Panc1 (cell line): Measurements from ENCODE around the gene NSD2. TPM values are rescaled to one million over a fixed set of nuclear protein-coding genes. Genes with fewer than 3 reads are reported as not detected.
"Not testable (repeated sequence)": the region's sequence is repeated elsewhere in the genome, so short reads cannot be mapped to it uniquely, and the experiment has no call there.

Experiments used
- ATAC-seq: fragments of 200-7000 bp; cut with Tn5 transposase; 2 replicates; pipeline ENCODE4 v1.9.1; 2020; ENCODE audit warnings: mild to moderate bottlenecking, moderate library complexity
- BruUV-seq: library from RNA; stranded (reverse); fragments of 400-500 nt; replicated peaks from 2 replicates; lab custom pipeline; 2021; lab: Mats Ljungman, UMichigan
- CTCF ChIA-PET: fragments of 300-600 bp; sonication (Branson Sonifier 250); formaldehyde crosslinking; loops from one replicate; lab custom pipeline; 2022; ENCODE audit warnings: antibody characterized with exemption; lab: Charles Lee
- POLR2A ChIA-PET: fragments of 300-600 bp; sonication (Branson Sonifier 250); formaldehyde crosslinking; loops from one replicate; lab custom pipeline; 2022; ENCODE audit warnings: antibody characterized with exemption; lab: Charles Lee
- DNase-seq: peaks from one replicate; pipeline ENCODE4 v3.0.0-alpha.2; 2010; ENCODE audit warnings: low read depth, low spot score
- H3K27ac ChIP-seq: 2 replicates; pipeline ENCODE4 v1.5.1; 2011; ENCODE audit warnings: mild to moderate bottlenecking, low read length, inconsistent platforms
- H3K27me3 ChIP-seq: fragments of 200-500 bp; sonication (Bioruptor generic); 2 replicates; pipeline ENCODE4 v1.6.0; 2014; ENCODE audit warnings: low read length, inconsistent platforms; ENCODE audit not compliant: control insufficient read depth, insufficient read depth
- H3K36me3 ChIP-seq: fragments of 200-500 bp; sonication (Bioruptor generic); 2 replicates; pipeline ENCODE4 v1.5.1; 2014; ENCODE audit warnings: inconsistent platforms, mild to moderate bottlenecking, low read length, moderate library complexity; ENCODE audit not compliant: control insufficient read depth, insufficient read depth
- H3K4me1 ChIP-seq: 2 replicates; pipeline ENCODE4 v1.5.1; 2011; ENCODE audit warnings: inconsistent platforms, mild to moderate bottlenecking, low read length, moderate library complexity; ENCODE audit not compliant: control insufficient read depth, insufficient read depth
- H3K4me3 ChIP-seq, 2 experiments: 2 replicates each; pipeline ENCODE4 v1.5.1; 2011 to 2012; ENCODE audit warnings: low read depth in 2 of 2, low read length in 2 of 2, mild to moderate bottlenecking in 2 of 2, inconsistent platforms in 1 of 2, moderate library complexity in 1 of 2
- H3K9me3 ChIP-seq: fragments of 200-500 bp; sonication (Bioruptor generic); 2 replicates; pipeline ENCODE4 v1.5.1; 2014; ENCODE audit warnings: low read depth, mild to moderate bottlenecking, inconsistent platforms, low read length, moderate library complexity; ENCODE audit not compliant: control insufficient read depth, insufficient read depth
- CTCF ChIP-seq: fragments of 450-650 bp; IDR thresholded peaks from 2 replicates; pipeline ENCODE4 v1.5.1; 2017; ENCODE audit warnings: mild to moderate bottlenecking
- POLR2AphosphoS5 ChIP-seq: IDR thresholded peaks from 2 replicates; pipeline ENCODE4 v1.6.1; 2012; ENCODE audit warnings: mild to moderate bottlenecking, low read depth, low read length, moderate library complexity
- SIN3A ChIP-seq: IDR thresholded peaks from 2 replicates; pipeline ENCODE4 v1.6.1; 2012; ENCODE audit warnings: low read depth, mild to moderate bottlenecking, low read length, moderate library complexity, borderline replicate concordance; ENCODE audit not compliant: insufficient read depth
- TCF7L2 ChIP-seq: IDR thresholded peaks from 2 replicates; pipeline ENCODE4 v1.6.1; 2011; ENCODE audit warnings: mild to moderate bottlenecking, low read depth, low read length, inconsistent platforms
- in situ Hi-C: cut with HindIII; loops from 2 replicates; pipeline ENCODE4 v1.10.0; 2016; ENCODE audit warnings: low sequenced_read_pairs, low pct_unique_long_range_greater_than_20kb
- intact Hi-C: fragments of 100-400 bp; cut with micrococcal nuclease; formaldehyde crosslinking; loops from one replicate; pipeline ENCODE4 v1.10.0; 2022; ENCODE audit not compliant: unreplicated experiment
- total RNA-seq: library from RNA; stranded (reverse); gene quantifications from one replicate; pipeline ENCODE4 v1.2.1, GENCODE V29; 2021; ENCODE audit not compliant: unreplicated experiment
- TF ChIP-seq, protein P1 (sequence below), 2 experiments: IDR thresholded peaks; 2 replicates each; pipeline ENCODE4 v1.6.1; 2011 to 2012; ENCODE audit warnings: low read depth in 2 of 2, control low read depth in 1 of 2, low read length in 1 of 2, mild to moderate bottlenecking in 1 of 2, moderate library complexity in 1 of 2; ENCODE audit not compliant: insufficient read depth in 1 of 2

NSD2 gene
- total RNA-seq, 1 experiment from 2014 or later = 116 TPM

- BruUV-seq = no TSS peak
Measured at GRCh38 chr4:2024683-2025082, 153.5 kb downstream of the NSD2 start.

GRCh38 chr4:2025817-2026216 lies 154.6 kb downstream of the NSD2 start:
- H3K27ac ChIP-seq = no peak overlapping the region
- ChIA-PET CTCF (no interaction called here), POLR2A (no interaction called here)
- in situ Hi-C loops = no loop called here
- no peak overlapping the region for H3K4me3 ChIP-seq
- DNase-seq = no peak
- H3K9me3 ChIP-seq = no peaks in the 10 kb centered on the region
- no peaks in the 10 kb centered on the region for H3K36me3 ChIP-seq
- H3K27me3 ChIP-seq = no peaks in the 10 kb centered on the region; the same call in 1 of the 2 replicates
- no peak for ATAC-seq
- no TSS peak for BruUV-seq
- TF ChIP-seq POLR2AphosphoS5 = no peak
- TF ChIP-seq TCF7L2 = no peak
- TF ChIP-seq CTCF = no peak
- TF ChIP-seq, protein P1, sequence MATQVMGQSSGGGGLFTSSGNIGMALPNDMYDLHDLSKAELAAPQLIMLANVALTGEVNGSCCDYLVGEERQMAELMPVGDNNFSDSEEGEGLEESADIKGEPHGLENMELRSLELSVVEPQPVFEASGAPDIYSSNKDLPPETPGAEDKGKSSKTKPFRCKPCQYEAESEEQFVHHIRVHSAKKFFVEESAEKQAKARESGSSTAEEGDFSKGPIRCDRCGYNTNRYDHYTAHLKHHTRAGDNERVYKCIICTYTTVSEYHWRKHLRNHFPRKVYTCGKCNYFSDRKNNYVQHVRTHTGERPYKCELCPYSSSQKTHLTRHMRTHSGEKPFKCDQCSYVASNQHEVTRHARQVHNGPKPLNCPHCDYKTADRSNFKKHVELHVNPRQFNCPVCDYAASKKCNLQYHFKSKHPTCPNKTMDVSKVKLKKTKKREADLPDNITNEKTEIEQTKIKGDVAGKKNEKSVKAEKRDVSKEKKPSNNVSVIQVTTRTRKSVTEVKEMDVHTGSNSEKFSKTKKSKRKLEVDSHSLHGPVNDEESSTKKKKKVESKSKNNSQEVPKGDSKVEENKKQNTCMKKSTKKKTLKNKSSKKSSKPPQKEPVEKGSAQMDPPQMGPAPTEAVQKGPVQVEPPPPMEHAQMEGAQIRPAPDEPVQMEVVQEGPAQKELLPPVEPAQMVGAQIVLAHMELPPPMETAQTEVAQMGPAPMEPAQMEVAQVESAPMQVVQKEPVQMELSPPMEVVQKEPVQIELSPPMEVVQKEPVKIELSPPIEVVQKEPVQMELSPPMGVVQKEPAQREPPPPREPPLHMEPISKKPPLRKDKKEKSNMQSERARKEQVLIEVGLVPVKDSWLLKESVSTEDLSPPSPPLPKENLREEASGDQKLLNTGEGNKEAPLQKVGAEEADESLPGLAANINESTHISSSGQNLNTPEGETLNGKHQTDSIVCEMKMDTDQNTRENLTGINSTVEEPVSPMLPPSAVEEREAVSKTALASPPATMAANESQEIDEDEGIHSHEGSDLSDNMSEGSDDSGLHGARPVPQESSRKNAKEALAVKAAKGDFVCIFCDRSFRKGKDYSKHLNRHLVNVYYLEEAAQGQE (IDR thresholded peaks at IDR 0.05; ENCODE audit: insufficient read depth in 1 of 2, low read depth in 2 of 2, low read length in 1 of 2) = no peak
- no peak for TF ChIP-seq SIN3A
- intact Hi-C loops = no loop called here
- no peaks in the 10 kb centered on the region for H3K4me1 ChIP-seq

More at GRCh38 chr4:2024683-2025082, 153.5 kb downstream of the NSD2 start:
- H3K4me3 ChIP-seq = no peak overlapping the region
- no peaks in the 10 kb centered on the region for H3K27me3 ChIP-seq
- no peak for TF ChIP-seq CTCF
- no peaks in the 10 kb centered on the region for H3K36me3 ChIP-seq
- in situ Hi-C loops (no loop called here), intact Hi-C loops (no loop called here)
- no peaks in the 10 kb centered on the region for H3K4me1 ChIP-seq
- H3K9me3 ChIP-seq = no peaks in the 10 kb centered on the region
- no peak for DNase-seq
- CTCF ChIA-PET = no interaction called here
- POLR2A ChIA-PET = no interaction called here
- H3K27ac ChIP-seq = no peak overlapping the region
- ATAC-seq = no peak

- H3K27me3 ChIP-seq, POLR2A ChIA-PET, H3K4me1 ChIP-seq, H3K36me3 ChIP-seq, intact Hi-C loops, H3K4me3 ChIP-seq, in situ Hi-C loops, BruUV-seq, H3K9me3 ChIP-seq, ATAC-seq, DNase-seq, H3K27ac ChIP-seq, CTCF ChIA-PET: not testable (repeated sequence)
Measured at GRCh38 chr4:2027120-2027519, 155.9 kb downstream of the NSD2 start.

DNA sequence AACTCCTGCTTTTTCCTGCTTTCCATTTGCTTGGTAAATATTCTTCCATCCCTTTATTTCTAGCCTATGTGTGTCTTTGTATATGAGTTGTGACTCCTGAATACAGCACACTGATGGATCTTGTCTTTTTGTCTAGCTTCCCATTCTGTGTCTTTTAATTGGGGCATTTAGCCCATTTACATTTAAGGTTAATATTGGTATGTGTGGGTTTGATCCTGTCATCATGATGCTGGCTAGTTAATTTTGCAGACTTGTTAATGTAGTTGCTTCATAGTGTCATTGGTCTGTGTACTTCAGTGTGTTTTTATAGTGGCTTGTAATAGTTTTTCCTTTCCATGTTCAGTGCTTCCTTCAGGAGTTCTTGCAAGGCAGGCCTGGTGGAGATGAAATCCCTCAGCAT lies 160.0 kb downstream of the NSD2 start:
- intact Hi-C loops, POLR2A ChIA-PET, ATAC-seq, H3K27ac ChIP-seq, H3K4me1 ChIP-seq, DNase-seq, in situ Hi-C loops, CTCF ChIA-PET, H3K36me3 ChIP-seq, H3K27me3 ChIP-seq, H3K4me3 ChIP-seq, H3K9me3 ChIP-seq, BruUV-seq: not testable (repeated sequence)
